Ascending aorta (tissue), 2 donors: ENCODE measurements around the gene ISG20. TPM values are rescaled to one million over a fixed set of nuclear protein-coding genes. Genes with fewer than 3 reads are reported as not detected.
"Not testable (repeated sequence)": the region's sequence is repeated elsewhere in the genome, so short reads cannot be mapped to it uniquely, and the experiment has no call there.

Experiments used
- DNase-seq, 2 donors: peaks; one replicate each; pipeline ENCODE4 v3.0.0-alpha.2; 2019; ENCODE audit warnings: low spot score in 2 of 2
- H3K27ac ChIP-seq, 2 donors: fragments of 200-600 bp; sonication (generic); one replicate each; pipeline ENCODE4 v1.5.1; 2016 to 2017; ENCODE audit warnings: mild to moderate bottlenecking in 1 of 2
- H3K27me3 ChIP-seq: fragments of 200-600 bp; sonication (generic); one replicate; pipeline ENCODE4 v1.5.1; 2017
- H3K36me3 ChIP-seq, 2 donors: fragments of 200-600 bp; sonication (generic); one replicate each; pipeline ENCODE4 v1.5.1; 2016
- H3K4me1 ChIP-seq, 2 donors: fragments of 200-600 bp; sonication (generic); one replicate each; pipeline ENCODE4 v1.5.1; 2016 to 2017; ENCODE audit warnings: mild to moderate bottlenecking in 1 of 2
- H3K4me3 ChIP-seq, 2 donors: fragments of 200-600 bp; sonication (generic); one replicate each; pipeline ENCODE4 v1.5.1; 2016 to 2017; ENCODE audit warnings: mild to moderate bottlenecking in 1 of 2
- H3K9me3 ChIP-seq, 2 donors: fragments of 200-600 bp; sonication (generic); one replicate each; pipeline ENCODE4 v1.5.1; 2016
- CTCF ChIP-seq, 3 experiments: fragments of 200-600 bp in 2 of 3; fragments of 450-650 bp in 1 of 3; sonication (generic) in 2 of 3; IDR thresholded peaks; one replicate each; pipeline ENCODE4 v1.5.1; 2016 to 2019; ENCODE audit warnings: antibody characterized with exemption in 3 of 3, mild to moderate bottlenecking in 1 of 3, moderate library complexity in 1 of 3
- intact Hi-C: fragments of 100-400 bp; cut with DNase I; formaldehyde crosslinking; loops from one replicate; pipeline ENCODE4 v1.15.1; 2023
- total RNA-seq: library from RNA; depleted of rRNA; stranded (reverse); fragments of >200 nt; gene quantifications from one replicate; pipeline ENCODE4 v1.1.0, GENCODE V29; 2016

Gene ISG20
- total RNA-seq, 1 donor from 2014 or later, result 5.3 TPM

GRCh38 chr15:88629071-88629470 is 9.7 kb upstream of the ISG20 start:
- TF ChIP-seq CTCF (IDR thresholded peaks at IDR 0.05), result no peak
- Histone ChIP-seq H3K36me3 (peaks cover 49 to 74% of the 10 kb centered on the region in 2 donors), H3K27ac (no peak overlapping the region), H3K4me1 (peaks cover 1 to 7% of the 10 kb centered on the region in 2 donors), H3K4me3 (no peak overlapping the region), H3K27me3 (no peaks in the 10 kb centered on the region), H3K9me3 (no peaks in the 10 kb centered on the region)
- intact Hi-C loops, result loop anchor here (10.0 kb wide), 1 partner anchor 566 kb away; no protein-coding TSS in a partner anchor
- DNase-seq, result no peak

GRCh38 chr15:88630141-88630721 is 8.6 kb upstream of the ISG20 start:
- no peak for TF ChIP-seq CTCF (IDR thresholded peaks at IDR 0.05)
- Histone ChIP-seq H3K27ac (peak overlapping the region; percentile 30 to 56), H3K4me3 (no peak overlapping the region), H3K4me1 (peaks cover 0 to under 1% of the 10 kb centered on the region in 2 donors), H3K36me3 (peaks cover 49 to 74% of the 10 kb centered on the region in 2 donors), H3K27me3 (no peaks in the 10 kb centered on the region), H3K9me3 (no peaks in the 10 kb centered on the region)
- intact Hi-C loops, result no loop called here
- DNase-seq, result no peak

GRCh38 chr15:88630798-88631463 is 7.9 kb upstream of the ISG20 start:
- Histone ChIP-seq H3K36me3 (peaks cover 48 to 73% of the 10 kb centered on the region in 2 donors), H3K4me3 (no peak overlapping the region), H3K27me3 (no peaks in the 10 kb centered on the region), H3K27ac (peak overlapping the region; percentile 30 to 56), H3K9me3 (no peaks in the 10 kb centered on the region), H3K4me1 (no peaks in the 10 kb centered on the region)
- DNase-seq, result no peak
- no peak for TF ChIP-seq CTCF (IDR thresholded peaks at IDR 0.05)
- intact Hi-C loops, result no loop called here

- no peak for TF ChIP-seq CTCF (IDR thresholded peaks at IDR 0.05)
- intact Hi-C loops, result no loop called here
- Histone ChIP-seq H3K4me3 (no peak overlapping the region), H3K27ac (no peak overlapping the region), H3K36me3 (peaks cover 42 to 67% of the 10 kb centered on the region in 2 donors), H3K27me3 (no peaks in the 10 kb centered on the region), H3K9me3 (no peaks in the 10 kb centered on the region), H3K4me1 (no peaks in the 10 kb centered on the region)
- DNase-seq, result no peak
Observed at GRCh38 chr15:88631464-88632028, 7.3 kb upstream of the ISG20 start.

- DNase-seq, H3K4me1 ChIP-seq, intact Hi-C loops, H3K9me3 ChIP-seq, H3K27me3 ChIP-seq, H3K4me3 ChIP-seq, H3K27ac ChIP-seq: not testable (repeated sequence)
- peaks cover 34 to 55% of the 10 kb centered on the region in 2 donors for H3K36me3 ChIP-seq
Observed at GRCh38 chr15:88632797-88633196, 6.0 kb upstream of the ISG20 start.

GRCh38 chr15:88634449-88634848 is 4.4 kb upstream of the ISG20 start:
- no peak overlapping the region for H3K4me3 ChIP-seq
- intact Hi-C loops, result no loop called here
- peaks cover 21 to 38% of the 10 kb centered on the region in 2 donors for H3K36me3 ChIP-seq
- TF ChIP-seq CTCF (IDR thresholded peaks at IDR 0.05), result no peak
- H3K27ac ChIP-seq, result no peak overlapping the region
- H3K9me3 ChIP-seq, result no peaks in the 10 kb centered on the region
- no peak for DNase-seq
- peaks cover 0 to 12% of the 10 kb centered on the region in 2 donors for H3K4me1 ChIP-seq
- H3K27me3 ChIP-seq, result no peaks in the 10 kb centered on the region
